Measurements from ENCODE around the gene PTCH1.
A peak's percentile ranks its signal among the peaks of the same experiment; 100 is the strongest.

PTCH1 gene

GRCh38 chr9:95516734-95517558 is at the start of gene PTCH1:
TSS of gene PTCH1 (minus strand) at chr9:95516971.
- Mint-ChIP-seq H3K27me3 (peaks cover 9% of the 10 kb centered on the region), H3K4me1 (peaks cover 15% of the 10 kb centered on the region), H3K4me3 (peak within 1 kb of the TSS; percentile 100), H3K27ac (ENCODE audit: low read depth) (peak within 1 kb of the TSS; percentile 91), H3K36me3 (ENCODE audit: insufficient read depth) (peaks cover 5% of the 10 kb centered on the region), H3K9me3 (peaks cover 6% of the 10 kb centered on the region)
- ATAC-seq (replicated peaks; ENCODE audit: extremely low read depth, poor library complexity, severe bottlenecking): peak; percentile 73
- DNase-seq (ENCODE audit: low spot score in 2 of 2): no peak

- Mint-ChIP-seq H3K9me3 (no peaks in the 10 kb centered on the region), H3K4me1 (no peaks in the 10 kb centered on the region), H3K36me3 (ENCODE audit: insufficient read depth) (no peaks in the 10 kb centered on the region), H3K27me3 (no peaks in the 10 kb centered on the region), H3K27ac (ENCODE audit: low read depth) (no peak overlapping the region), H3K4me3 (no peak overlapping the region)
- ATAC-seq (replicated peaks; ENCODE audit: extremely low read depth, poor library complexity, severe bottlenecking): no peak
- no peak for DNase-seq (ENCODE audit: low spot score in 2 of 2)
Measured at GRCh38 chr9:95565982-95566381, 49.2 kb upstream of the PTCH1 start.

GRCh38 chr9:95561913-95562312 is 45.1 kb upstream of the PTCH1 start:
- Mint-ChIP-seq H3K9me3 (no peaks in the 10 kb centered on the region), H3K36me3 (ENCODE audit: insufficient read depth) (no peaks in the 10 kb centered on the region), H3K27me3 (peaks cover 8% of the 10 kb centered on the region), H3K27ac (ENCODE audit: low read depth) (no peak overlapping the region), H3K4me1 (no peaks in the 10 kb centered on the region), H3K4me3 (no peak overlapping the region)
- DNase-seq (ENCODE audit: low spot score in 2 of 2) (no peak), ATAC-seq (replicated peaks; ENCODE audit: extremely low read depth, poor library complexity, severe bottlenecking) (no peak)

GRCh38 chr9:95557142-95557541 is 40.4 kb upstream of the PTCH1 start:
- peaks cover 52% of the 10 kb centered on the region for H3K27me3 Mint-ChIP-seq
- ATAC-seq (replicated peaks; ENCODE audit: extremely low read depth, poor library complexity, severe bottlenecking) (no peak), DNase-seq (ENCODE audit: low spot score in 2 of 2) (no peak)
- H3K9me3 Mint-ChIP-seq: no peaks in the 10 kb centered on the region
- no peaks in the 10 kb centered on the region for H3K4me1 Mint-ChIP-seq
- no peak overlapping the region for H3K27ac Mint-ChIP-seq (ENCODE audit: low read depth)
- no peaks in the 10 kb centered on the region for H3K36me3 Mint-ChIP-seq (ENCODE audit: insufficient read depth)
- H3K4me3 Mint-ChIP-seq: no peak overlapping the region

- DNase-seq (ENCODE audit: low spot score in 2 of 2) (no peak), ATAC-seq (replicated peaks; ENCODE audit: extremely low read depth, poor library complexity, severe bottlenecking) (no peak)
- H3K4me1 Mint-ChIP-seq: no peaks in the 10 kb centered on the region
- H3K27ac Mint-ChIP-seq (ENCODE audit: low read depth): no peak overlapping the region
- no peak overlapping the region for H3K4me3 Mint-ChIP-seq
- H3K9me3 Mint-ChIP-seq: no peaks in the 10 kb centered on the region
- H3K27me3 Mint-ChIP-seq: peaks cover 58% of the 10 kb centered on the region
- no peaks in the 10 kb centered on the region for H3K36me3 Mint-ChIP-seq (ENCODE audit: insufficient read depth)
Measured at GRCh38 chr9:95556521-95556920, 39.8 kb upstream of the PTCH1 start.

- Mint-ChIP-seq H3K9me3 (no peaks in the 10 kb centered on the region), H3K27me3 (peaks cover 63% of the 10 kb centered on the region), H3K4me1 (no peaks in the 10 kb centered on the region), H3K27ac (ENCODE audit: low read depth) (no peak overlapping the region), H3K4me3 (no peak overlapping the region), H3K36me3 (ENCODE audit: insufficient read depth) (no peaks in the 10 kb centered on the region)
- DNase-seq (ENCODE audit: low spot score in 2 of 2): no peak
- ATAC-seq (replicated peaks; ENCODE audit: extremely low read depth, poor library complexity, severe bottlenecking): no peak
Measured at GRCh38 chr9:95552814-95553546, 36.2 kb upstream of the PTCH1 start.

GRCh38 chr9:95552255-95552654 is 35.5 kb upstream of the PTCH1 start:
- ATAC-seq (replicated peaks; ENCODE audit: extremely low read depth, poor library complexity, severe bottlenecking): no peak
- no peak overlapping the region for H3K4me3 Mint-ChIP-seq
- H3K36me3 Mint-ChIP-seq (ENCODE audit: insufficient read depth): no peaks in the 10 kb centered on the region

GRCh38 chr9:95551406-95551805 is 34.6 kb upstream of the PTCH1 start:
- H3K36me3 Mint-ChIP-seq (ENCODE audit: insufficient read depth): no peaks in the 10 kb centered on the region
- DNase-seq (ENCODE audit: low spot score in 2 of 2): no peak
- no peak overlapping the region for H3K4me3 Mint-ChIP-seq
- H3K27me3 Mint-ChIP-seq: peaks cover 53% of the 10 kb centered on the region
- no peak overlapping the region for H3K27ac Mint-ChIP-seq (ENCODE audit: low read depth)
- H3K9me3 Mint-ChIP-seq: no peaks in the 10 kb centered on the region
- no peak for ATAC-seq (replicated peaks; ENCODE audit: extremely low read depth, poor library complexity, severe bottlenecking)
- H3K4me1 Mint-ChIP-seq: no peaks in the 10 kb centered on the region

More at GRCh38 chr9:95552255-95552654, 35.5 kb upstream of the PTCH1 start:
- DNase-seq (ENCODE audit: low spot score in 2 of 2): no peak
- peaks cover 58% of the 10 kb centered on the region for H3K27me3 Mint-ChIP-seq
- H3K4me1 Mint-ChIP-seq: no peaks in the 10 kb centered on the region
- H3K27ac Mint-ChIP-seq (ENCODE audit: low read depth): no peak overlapping the region
- H3K9me3 Mint-ChIP-seq: no peaks in the 10 kb centered on the region

- Mint-ChIP-seq H3K4me1 (no peaks in the 10 kb centered on the region), H3K36me3 (ENCODE audit: insufficient read depth) (no peaks in the 10 kb centered on the region)
- DNase-seq (ENCODE audit: low spot score in 2 of 2): no peak
Measured at GRCh38 chr9:95545831-95546567, 29.2 kb upstream of the PTCH1 start.

GRCh38 chr9:95533996-95534680 is 17.4 kb upstream of the PTCH1 start:
- no peaks in the 10 kb centered on the region for H3K9me3 Mint-ChIP-seq
- H3K4me3 Mint-ChIP-seq: no peak overlapping the region
- ATAC-seq (replicated peaks; ENCODE audit: extremely low read depth, poor library complexity, severe bottlenecking) (no peak), DNase-seq (ENCODE audit: low spot score in 2 of 2) (no peak)
- no peaks in the 10 kb centered on the region for H3K36me3 Mint-ChIP-seq (ENCODE audit: insufficient read depth)
- no peak overlapping the region for H3K27ac Mint-ChIP-seq (ENCODE audit: low read depth)
- peaks cover 15% of the 10 kb centered on the region for H3K27me3 Mint-ChIP-seq
- no peaks in the 10 kb centered on the region for H3K4me1 Mint-ChIP-seq

More at GRCh38 chr9:95545831-95546567, 29.2 kb upstream of the PTCH1 start:
- Mint-ChIP-seq H3K27me3 (peaks cover 28% of the 10 kb centered on the region), H3K9me3 (no peaks in the 10 kb centered on the region), H3K4me3 (no peak overlapping the region), H3K27ac (ENCODE audit: low read depth) (no peak overlapping the region)
- no peak for ATAC-seq (replicated peaks; ENCODE audit: extremely low read depth, poor library complexity, severe bottlenecking)

GRCh38 chr9:95529910-95530309 is 13.1 kb upstream of the PTCH1 start:
- peaks cover 5% of the 10 kb centered on the region for H3K4me1 Mint-ChIP-seq
- ATAC-seq (replicated peaks; ENCODE audit: extremely low read depth, poor library complexity, severe bottlenecking): no peak
- DNase-seq (ENCODE audit: low spot score in 2 of 2): no peak
- no peak overlapping the region for H3K27ac Mint-ChIP-seq (ENCODE audit: low read depth)
- H3K36me3 Mint-ChIP-seq (ENCODE audit: insufficient read depth): no peaks in the 10 kb centered on the region
- no peaks in the 10 kb centered on the region for H3K9me3 Mint-ChIP-seq
- peaks cover 42% of the 10 kb centered on the region for H3K27me3 Mint-ChIP-seq
- H3K4me3 Mint-ChIP-seq: no peak overlapping the region

GRCh38 chr9:95528908-95529502 is 12.2 kb upstream of the PTCH1 start:
- H3K27ac Mint-ChIP-seq (ENCODE audit: low read depth): no peak overlapping the region
- H3K4me1 Mint-ChIP-seq: peaks cover 5% of the 10 kb centered on the region
- no peaks in the 10 kb centered on the region for H3K9me3 Mint-ChIP-seq
- no peak for DNase-seq (ENCODE audit: low spot score in 2 of 2)
- no peak overlapping the region for H3K4me3 Mint-ChIP-seq
- peaks cover 46% of the 10 kb centered on the region for H3K27me3 Mint-ChIP-seq
- ATAC-seq (replicated peaks; ENCODE audit: extremely low read depth, poor library complexity, severe bottlenecking): no peak
- no peaks in the 10 kb centered on the region for H3K36me3 Mint-ChIP-seq (ENCODE audit: insufficient read depth)
